Skin epidermis (tissue), 12 donors: ENCODE results near the gene TJAP1.
"Not testable (repeated sequence)": the region's sequence is repeated elsewhere in the genome, so short reads cannot be mapped to it uniquely, and the experiment has no call there.

Experiments
- H3K27ac ChIP-seq, 21 experiments: fragments of 200-600 bp; sonication (generic) in 11 of 21; one replicate each; pipeline ENCODE4 v1.5.0; 2020; ENCODE audit warnings: mild to moderate bottlenecking in 3 of 21, inconsistent platforms in 2 of 21, moderate library complexity in 2 of 21
- H3K4me3 ChIP-seq, 7 experiments: fragments of 200-600 bp; sonication (generic) in 2 of 7; one replicate each; pipeline ENCODE4 v1.5.0; 2020; ENCODE audit warnings: inconsistent platforms in 2 of 7, mild to moderate bottlenecking in 2 of 7, moderate library complexity in 1 of 7

TJAP1 gene

DNA sequence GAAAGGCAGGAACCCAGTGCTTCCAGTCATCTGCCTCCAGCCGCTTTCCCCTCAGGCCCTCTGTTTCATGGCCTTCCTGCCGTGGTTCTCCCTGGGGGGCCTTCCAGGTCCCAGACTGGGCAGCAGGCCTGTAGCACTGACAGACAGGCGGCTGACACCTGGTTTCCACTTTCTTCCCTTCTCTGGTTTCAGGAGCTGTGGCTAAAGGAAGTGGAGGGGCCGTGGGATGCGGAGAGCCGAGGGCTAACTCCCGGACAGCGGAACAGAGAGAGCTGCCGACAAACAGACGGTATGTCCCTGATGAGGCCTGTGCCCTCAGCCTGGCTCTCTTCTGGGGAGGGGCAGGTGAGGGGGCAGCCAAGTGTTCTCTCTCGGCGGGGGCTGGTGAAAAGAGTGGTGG, 20.3 kb downstream of the TJAP1 start:
- peak overlapping the region in 3 of 21 experiments; percentile 1 to 27 (median 5) for H3K27ac ChIP-seq
- no peak overlapping the region for H3K4me3 ChIP-seq

DNA sequence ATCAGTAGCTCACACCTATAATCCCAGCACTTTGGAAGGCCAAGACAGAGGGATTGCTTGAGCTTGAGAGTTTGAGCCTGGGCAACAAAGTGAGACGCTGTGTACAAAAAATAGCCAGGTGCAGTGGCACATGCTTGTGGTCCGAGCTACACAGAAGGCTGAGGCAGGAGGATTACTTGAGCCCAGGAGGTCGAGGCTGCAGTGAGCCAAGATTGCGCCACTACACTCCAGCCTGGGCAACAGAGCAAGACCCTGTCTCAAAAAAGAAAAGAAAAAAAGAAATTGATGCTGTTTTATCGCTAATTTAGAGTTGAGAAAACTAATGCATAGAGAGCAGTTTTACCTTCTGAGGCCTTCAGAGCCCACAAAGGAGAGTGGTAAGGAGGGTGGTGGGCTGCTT, 20.9 kb downstream of the TJAP1 start:
- not testable (repeated sequence) for H3K27ac ChIP-seq, H3K4me3 ChIP-seq

DNA sequence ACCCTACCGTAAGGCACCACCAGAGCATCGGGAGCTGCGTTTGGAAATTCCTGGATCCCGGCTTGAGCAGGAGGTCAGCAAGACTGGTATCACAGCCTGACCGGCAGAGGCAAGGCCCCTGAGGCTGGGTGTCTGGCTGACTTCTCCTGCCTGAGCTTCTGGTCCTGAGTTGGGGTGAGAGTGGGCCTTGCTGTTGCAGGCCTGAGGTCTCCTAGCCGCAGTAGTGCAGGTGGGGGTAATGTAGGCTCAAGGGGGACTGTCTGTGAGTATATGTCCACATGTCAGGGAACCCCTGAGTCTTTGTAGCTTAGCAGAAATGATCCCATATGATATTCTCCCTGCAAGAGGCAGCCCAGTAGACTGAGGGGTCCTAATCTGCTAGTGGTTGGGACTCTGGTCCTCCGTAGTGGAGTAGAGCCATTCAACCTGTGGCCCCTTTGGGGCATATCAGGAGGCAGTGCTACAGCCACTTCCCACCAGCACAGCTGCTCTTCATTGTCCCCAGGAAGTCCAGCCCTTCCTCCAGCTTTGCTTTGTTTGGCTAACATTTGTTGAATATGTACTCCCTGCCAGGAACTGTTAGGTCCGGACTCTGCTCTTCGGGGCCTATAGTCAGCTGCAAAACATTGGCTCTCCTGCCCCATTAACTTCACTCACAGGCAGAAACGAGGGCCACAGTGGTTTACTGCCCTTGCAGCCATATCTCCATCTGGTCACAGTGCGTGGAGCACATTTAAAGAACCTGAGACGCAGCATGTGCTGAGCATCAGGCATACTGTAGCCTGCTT, 21.9 kb downstream of the TJAP1 start:
- peak overlapping the region in 4 of 21 experiments; percentile 10 to 61 (median 16) for H3K27ac ChIP-seq
- H3K4me3 ChIP-seq, result no peak overlapping the region

DNA sequence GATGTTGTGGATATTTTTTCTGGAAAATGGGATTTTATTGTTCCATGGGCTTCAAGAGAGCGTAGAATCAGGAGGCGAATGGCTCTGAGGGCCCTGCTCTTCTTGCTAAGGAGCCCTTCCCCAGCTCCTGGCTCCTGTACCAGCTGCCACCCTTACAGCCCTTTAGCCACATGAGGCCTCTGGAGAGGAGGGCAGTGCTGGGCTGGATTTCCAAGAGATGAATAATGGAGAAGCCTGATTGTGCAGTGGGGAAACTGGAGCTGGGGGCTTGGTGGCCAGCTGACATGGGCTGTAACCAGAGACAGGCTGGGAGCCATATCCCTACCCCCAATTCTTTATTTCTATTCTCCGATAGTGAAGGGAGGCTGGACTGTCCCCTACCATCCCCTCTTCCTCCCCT, 23.6 kb downstream of the TJAP1 start:
- no peak overlapping the region for H3K4me3 ChIP-seq
- no peak overlapping the region for H3K27ac ChIP-seq

DNA sequence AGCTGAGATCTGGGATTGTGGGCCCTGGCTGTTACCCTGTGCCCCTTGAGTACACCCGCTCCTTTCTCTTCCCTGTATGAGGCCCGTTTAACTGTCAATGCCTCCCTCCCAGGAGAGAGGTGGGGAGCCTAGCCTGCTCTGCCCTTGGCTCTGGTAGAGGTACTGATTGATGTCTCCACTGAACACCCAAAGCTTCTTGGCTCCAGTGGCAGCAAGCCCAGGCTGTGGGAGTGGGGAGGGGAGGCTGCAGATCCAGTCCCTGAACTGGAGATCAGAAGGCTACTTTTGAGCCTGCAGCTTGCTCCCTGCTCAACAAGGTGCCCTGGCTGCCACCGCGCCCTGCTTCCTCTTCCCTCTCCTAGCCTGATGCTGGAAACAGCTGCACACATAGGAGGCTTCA, 25.3 kb downstream of the TJAP1 start:
- Histone ChIP-seq H3K4me3 (no peak overlapping the region), H3K27ac (no peak overlapping the region)

DNA sequence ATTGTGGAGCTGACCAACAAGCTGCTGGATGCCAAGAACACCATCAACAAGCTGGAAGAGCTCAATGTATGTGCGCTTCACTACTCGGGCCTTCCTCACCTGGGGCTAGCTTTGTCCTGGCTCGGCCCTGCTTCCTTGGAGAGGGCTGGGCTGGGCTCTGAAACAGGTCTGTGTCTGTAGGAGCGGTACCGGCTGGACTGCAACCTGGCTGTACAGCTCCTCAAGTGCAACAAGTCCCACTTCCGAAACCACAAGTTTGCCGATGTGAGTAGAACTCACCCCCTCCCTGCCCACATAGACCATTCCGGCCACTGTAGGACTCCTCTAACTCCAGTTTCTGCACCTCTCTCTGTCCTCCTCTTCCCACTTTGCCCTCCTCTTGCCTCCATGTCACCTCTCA, 26.1 kb downstream of the TJAP1 start:
- H3K4me3 ChIP-seq, result no peak overlapping the region
- no peak overlapping the region for H3K27ac ChIP-seq

DNA sequence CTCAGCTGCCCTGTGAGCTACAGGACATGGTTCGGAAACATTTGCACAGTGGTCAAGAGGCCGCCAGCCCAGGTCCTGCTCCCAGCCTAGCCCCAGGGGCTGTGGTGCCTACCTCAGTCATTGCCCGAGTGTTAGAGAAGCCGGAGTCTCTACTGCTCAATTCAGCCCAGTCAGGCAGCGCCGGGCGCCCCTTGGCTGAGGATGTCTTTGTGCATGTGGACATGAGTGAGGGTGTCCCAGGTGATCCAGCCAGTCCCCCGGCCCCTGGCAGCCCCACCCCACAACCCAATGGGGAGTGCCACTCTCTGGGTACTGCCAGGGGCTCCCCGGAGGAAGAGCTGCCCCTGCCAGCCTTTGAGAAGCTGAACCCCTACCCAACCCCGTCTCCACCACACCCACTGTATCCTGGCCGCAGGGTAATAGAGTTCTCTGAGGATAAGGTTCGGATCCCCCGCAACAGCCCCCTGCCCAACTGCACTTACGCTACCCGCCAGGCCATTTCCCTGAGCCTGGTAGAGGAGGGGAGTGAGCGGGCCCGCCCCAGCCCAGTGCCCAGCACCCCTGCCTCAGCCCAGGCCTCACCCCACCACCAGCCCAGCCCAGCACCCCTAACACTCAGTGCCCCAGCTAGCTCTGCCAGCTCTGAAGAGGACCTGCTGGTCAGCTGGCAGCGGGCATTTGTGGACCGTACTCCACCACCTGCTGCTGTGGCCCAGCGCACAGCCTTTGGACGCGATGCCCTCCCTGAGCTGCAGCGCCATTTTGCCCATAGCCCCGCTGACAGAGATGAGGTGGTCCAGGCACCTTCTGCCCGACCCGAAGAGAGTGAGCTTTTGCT, 27.6 kb downstream of the TJAP1 start:
- Histone ChIP-seq H3K27ac (no peak overlapping the region), H3K4me3 (no peak overlapping the region)

DNA sequence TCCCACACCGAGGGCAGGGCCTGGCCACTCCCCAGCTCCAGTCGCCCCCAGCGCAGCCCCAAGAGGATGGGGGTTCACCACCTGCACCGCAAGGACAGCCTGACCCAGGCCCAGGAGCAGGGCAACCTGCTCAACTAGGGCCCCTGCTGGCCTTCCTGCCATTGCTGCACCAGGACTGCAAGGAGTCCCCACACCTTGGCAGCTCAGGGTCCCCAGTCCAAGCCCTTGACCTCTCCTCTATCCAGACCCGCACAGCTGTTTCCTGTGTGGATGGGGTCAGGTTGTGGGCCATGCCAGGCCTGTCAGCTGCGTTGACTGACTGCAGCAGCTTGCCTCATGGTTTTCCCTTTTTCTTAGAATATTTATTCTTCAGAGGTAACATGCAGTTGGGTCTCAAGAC, 28.3 kb downstream of the TJAP1 start:
- no peak overlapping the region for H3K4me3 ChIP-seq
- no peak overlapping the region for H3K27ac ChIP-seq

DNA sequence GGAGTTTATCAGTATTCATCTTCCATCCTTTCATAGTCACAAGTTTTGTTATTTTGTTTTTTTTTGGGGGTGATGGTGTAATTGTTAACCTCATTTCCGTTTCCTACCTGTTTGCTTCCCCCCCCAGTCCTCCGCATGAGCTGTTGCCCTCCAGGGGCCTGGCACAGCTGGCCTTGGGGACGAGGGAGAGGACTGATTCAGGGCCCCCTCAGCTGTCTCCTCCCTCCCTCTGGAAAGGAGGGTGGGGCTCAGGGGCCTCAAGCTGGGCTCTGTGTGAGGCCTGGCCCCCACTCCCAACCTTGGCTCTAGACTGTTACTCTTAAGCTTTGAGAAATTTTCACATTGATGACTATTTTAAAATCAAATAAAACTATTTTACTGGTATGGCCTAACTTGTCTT, 28.8 kb downstream of the TJAP1 start:
- H3K27ac ChIP-seq, result no peak overlapping the region

DNA sequence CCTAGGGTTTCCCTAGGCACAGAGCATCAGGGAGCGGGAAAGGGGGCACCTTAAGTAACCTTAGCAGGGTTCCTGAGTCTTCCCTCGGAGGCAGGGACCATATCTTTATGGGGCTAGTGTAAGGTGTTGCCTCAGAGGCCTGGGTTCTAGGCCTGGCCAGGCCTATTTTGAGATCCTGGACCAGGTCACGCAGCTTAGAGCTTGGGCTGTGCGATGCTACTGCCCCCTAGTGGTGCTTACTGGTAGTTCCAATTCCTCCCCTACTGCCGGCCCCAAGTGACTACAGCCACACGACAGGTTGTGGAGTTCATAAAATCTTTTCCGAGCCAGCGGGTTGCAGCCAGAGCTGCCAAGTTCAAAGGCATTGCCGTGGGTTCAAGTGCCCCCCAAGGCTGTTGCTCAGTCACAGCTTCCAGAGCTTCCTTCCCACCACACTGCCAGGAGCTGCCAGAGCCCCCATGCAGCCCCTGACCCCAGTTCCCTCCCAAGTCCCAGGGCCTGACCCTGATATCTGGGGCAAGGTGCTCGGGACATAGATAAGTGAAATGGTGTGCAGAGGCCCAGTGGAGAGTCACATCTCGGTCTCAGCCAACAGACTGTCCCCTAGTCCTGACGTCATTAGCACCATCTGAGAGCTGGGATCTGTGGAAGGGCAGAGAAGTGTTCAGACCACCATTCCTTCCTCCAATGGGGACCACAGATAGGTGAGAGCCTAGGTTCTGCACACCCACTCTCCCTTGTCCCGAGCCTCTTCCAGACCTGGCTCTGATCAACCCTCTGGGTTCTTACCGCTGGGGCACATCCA, 29.5 kb downstream of the TJAP1 start:
- H3K27ac ChIP-seq, result no peak overlapping the region
- no peak overlapping the region for H3K4me3 ChIP-seq

More for the DNA sequence above, 28.8 kb downstream of the TJAP1 start:
- H3K4me3 ChIP-seq, result no peak overlapping the region

DNA sequence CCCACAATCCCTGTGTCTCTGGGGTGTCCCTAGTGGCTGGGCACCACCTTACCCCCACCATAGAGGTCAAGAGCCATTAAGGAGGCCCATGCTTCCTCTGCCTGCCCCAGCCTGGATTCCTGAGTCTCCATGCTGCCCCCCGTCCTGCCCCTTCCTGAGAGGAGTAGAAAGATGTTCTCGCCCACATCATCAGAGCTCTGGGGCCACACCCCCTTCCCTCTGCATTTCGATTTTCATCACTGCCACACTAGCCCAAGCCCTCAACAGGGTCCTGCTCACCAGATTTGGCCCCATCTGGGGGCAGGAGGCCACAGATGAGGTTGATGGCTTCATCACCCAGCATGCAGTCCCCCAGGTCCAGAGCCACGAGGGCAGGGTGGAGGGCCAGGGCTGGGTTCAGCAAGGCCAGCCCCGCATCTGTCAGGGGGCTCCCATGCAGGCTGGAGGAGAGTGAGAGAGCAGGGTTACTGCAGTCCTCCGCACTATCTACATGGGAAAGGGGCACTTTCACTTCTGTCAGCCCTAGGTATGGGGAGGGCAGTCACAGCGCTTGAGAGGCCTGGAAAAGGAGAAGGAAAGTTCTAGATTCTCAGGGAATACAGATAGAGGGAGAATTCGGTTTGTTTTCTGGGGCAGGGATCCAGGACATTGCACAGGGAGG, 31.2 kb downstream of the TJAP1 start:
- no peak overlapping the region for H3K27ac ChIP-seq
- H3K4me3 ChIP-seq, result no peak overlapping the region

DNA sequence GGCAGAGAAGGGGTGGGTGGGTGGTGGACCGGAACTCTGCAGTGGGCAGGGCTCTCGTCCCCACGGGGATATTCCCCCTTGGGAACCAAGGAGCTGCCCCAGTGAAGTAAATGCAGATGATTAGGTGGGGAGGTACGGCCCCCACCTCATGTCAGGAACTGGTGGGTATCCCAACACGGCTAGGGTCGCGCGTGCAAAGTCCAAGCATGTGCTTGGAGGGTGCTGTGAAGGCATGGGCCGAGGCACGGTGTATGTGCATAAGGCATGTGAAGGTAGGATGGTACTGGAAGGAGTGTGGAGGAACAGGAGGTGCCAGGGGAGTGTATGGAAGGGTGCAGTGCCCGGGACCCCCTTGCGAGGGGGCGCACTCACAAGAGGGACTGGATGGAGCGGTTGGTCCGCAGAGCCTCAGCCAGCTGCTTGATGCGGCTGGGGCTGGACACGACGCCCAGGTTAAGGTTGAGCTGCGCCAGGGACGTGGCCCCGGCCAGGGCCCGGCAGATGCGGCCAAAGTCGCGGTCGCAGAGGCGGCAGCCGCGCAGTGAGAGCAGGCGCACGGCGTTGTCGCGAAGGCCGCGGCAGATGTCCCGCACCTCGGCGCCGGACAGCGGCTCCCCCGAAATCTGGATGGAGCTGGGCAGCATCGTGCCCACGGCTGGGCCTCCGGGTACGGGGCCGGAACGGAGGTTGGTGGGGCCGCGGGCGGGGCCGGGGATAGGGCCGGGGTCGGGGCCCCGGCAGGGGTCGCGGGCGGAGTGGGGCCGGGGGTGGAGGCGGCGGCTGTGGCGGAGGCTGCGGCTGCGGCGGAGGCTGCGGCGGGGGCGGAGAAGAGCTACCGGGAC, 32.0 kb downstream of the TJAP1 start:
- H3K4me3 ChIP-seq, result peak overlapping the region; percentile 48 to 81 (median 67)
- H3K27ac ChIP-seq, result peak overlapping the region in 10 of 21 experiments; percentile 44 to 76 (median 64)

DNA sequence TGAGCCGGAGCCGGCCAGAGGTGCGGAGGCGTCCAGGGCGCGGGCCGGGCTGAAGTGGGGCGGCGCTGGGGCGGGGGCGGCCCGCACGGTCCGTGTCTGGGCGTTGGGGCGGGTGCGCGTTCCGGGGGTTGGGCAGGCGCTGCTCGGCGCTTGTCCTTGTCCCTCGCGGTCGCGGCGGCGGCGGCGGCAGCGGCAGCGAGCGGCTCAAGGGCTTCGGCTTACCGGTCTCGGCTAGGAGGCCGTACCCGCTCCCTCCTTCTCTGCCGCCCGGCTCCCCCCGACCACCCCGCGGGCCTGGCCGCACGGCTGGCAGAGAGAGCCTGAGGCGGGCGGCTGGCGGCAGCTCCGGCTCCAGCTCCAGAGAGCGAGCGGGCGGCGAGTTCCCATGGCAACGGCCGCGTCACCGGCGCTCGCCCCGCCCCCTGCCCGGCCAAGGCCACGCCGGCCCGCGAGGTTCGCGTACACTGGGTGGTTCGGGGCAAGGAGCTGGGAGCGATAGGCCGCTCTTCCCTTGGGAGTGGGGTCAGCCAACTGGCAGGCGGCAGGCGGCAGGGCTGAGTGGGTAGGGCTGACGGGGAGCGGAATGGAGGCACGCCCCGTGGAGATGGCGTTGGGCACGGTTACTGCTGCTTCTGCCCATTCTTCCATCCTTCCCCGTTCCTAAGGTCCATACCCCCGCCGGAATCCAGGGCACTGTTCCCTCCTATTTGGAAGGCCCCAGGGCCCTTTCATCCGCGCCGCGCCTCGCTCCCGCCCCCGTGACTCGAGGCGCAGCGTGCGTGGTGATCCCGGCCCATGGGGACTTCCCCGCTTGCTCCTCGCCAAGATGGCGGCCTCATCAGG, 32.8 kb downstream of the TJAP1 start, which contains the start of gene LRRC73:
LRRC73 (minus strand) TSS at position 363 of the 843 bp plus-strand sequence. CDS start 561 bp downstream, outside the sequence.
- Histone ChIP-seq H3K4me3 (peak within 1 kb of the TSS; percentile 48 to 81 (median 67)), H3K27ac (peak within 1 kb of the TSS in 15 of 21 experiments; percentile 15 to 80 (median 62))

DNA sequence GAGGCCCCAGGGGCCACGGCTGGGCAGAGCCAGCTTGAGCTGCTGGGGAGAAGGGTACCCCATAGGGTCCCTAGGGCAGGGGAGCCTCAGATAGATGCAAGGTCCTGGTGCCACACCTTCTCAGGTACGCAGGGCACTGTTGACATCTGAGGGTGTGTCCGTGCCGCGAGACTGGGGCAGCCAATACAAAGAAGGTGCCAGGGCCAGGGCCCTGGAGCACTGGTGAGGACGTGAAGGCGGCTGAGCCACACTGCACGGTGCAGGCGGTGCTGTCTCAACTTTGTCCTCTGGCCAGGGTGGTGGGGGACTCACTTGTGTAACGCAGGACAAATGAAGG, 33.4 kb downstream of the TJAP1 start:
- H3K4me3 ChIP-seq, result peak overlapping the region; percentile 48 to 81 (median 67)

DNA sequence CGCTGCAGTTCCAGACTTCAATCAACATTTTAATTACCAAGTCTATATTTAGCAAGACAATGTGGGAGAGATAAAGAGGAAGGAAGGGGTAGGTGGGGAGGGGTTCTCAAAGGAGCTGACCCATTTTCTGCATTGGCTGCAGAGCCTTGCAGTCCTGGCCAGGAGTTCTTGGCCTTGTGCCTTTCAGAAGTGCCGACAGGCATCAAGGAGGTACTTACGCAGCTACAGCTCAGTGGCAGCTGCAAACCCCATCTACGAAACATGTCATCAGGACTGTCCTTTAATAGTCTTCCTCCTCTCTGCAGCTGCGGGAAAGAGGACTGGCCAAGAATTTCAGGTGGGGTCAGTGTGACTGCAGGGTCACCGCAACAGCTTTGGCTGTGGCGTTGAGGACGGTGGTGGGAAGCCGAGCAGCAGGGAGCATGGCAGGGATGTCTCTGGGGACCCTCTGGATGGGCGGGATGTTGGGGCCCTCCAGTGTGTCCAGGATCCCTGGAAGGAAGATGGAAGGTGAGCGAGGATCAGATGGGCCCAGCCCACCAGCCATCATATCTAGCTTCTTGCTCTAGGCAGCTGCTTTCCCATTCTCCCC, 34.5 kb downstream of the TJAP1 start:
- no peak overlapping the region for H3K27ac ChIP-seq

More for the DNA sequence above, 33.4 kb downstream of the TJAP1 start:
- H3K27ac ChIP-seq, result peak overlapping the region in 14 of 21 experiments; percentile 15 to 80 (median 63)

DNA sequence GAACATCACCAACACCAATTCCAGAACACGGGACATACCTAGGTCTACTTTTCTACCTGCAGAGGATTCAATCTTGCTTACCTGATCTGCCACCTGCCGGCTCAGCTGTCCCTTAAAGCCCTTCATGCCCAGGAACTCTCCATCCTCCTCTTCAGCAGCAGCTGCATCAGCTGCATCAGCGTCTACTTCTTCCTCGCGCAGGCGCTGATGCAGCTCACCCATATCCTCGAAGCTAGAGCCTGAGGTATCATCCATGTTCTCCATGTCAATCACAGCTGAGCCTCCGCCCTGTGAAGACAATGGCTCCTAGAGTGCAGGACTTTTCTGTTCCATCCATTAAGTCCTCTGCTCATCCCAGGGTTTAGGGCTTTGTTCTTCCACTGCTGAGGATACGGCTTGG, 38.4 kb downstream of the TJAP1 start:
- H3K27ac ChIP-seq, result peak overlapping the region in 18 of 21 experiments; percentile 87 to 98 (median 93)

More for the DNA sequence above, 34.5 kb downstream of the TJAP1 start:
- no peak overlapping the region for H3K4me3 ChIP-seq

DNA sequence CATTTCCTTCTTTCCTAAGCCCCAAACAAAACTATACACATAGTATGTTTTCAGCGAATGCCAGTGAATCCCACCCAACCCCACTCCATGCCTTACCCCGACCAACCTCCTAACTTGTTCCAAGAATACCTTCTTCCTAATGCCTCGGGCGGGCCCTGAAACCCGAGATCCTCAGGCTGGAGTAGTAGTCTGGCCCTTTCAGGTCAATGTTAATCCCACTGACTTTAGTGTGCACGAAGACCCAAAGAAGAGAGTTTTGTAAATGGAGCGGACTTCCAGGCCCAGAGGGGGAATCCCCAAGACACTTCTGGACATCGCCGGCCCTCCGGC, 39.0 kb downstream of the TJAP1 start:
- H3K4me3 ChIP-seq, result peak overlapping the region; percentile 64 to 94 (median 78)
- H3K27ac ChIP-seq, result peak overlapping the region; percentile 46 to 98 (median 93)

More for the DNA sequence above, 38.4 kb downstream of the TJAP1 start:
- peak overlapping the region; percentile 64 to 94 (median 78) for H3K4me3 ChIP-seq
